Colonic mucosa (tissue), 4 donors: ENCODE measurements around the gene AFF2. TPM values are rescaled to one million over a fixed set of nuclear protein-coding genes. Genes with fewer than 3 reads are reported as not detected.

ENCODE experiments used
- DNase-seq: peaks from one replicate; pipeline ENCODE4 v3.0.0-alpha.2; 2020
- H3K27ac ChIP-seq: fragments of 200-600 bp; one replicate; pipeline ENCODE4 v1.8.0; 2021
- H3K27me3 ChIP-seq: fragments of 200-600 bp; one replicate; pipeline ENCODE4 v1.8.0; 2021
- H3K36me3 ChIP-seq: fragments of 200-600 bp; one replicate; pipeline ENCODE4 v1.8.0; 2021
- H3K4me1 ChIP-seq: fragments of 200-600 bp; one replicate; pipeline ENCODE4 v1.8.0; 2021; ENCODE audit warnings: mild to moderate bottlenecking
- H3K4me3 ChIP-seq: fragments of 200-600 bp; one replicate; pipeline ENCODE4 v1.8.0; 2021
- H3K9ac ChIP-seq, 2 donors: one replicate each; pipeline ENCODE4 v1.7.0; 2013; ENCODE audit warnings: control low read depth in 2 of 2, low read depth in 2 of 2, low read length in 2 of 2
- H3K9me3 ChIP-seq: fragments of 200-600 bp; one replicate; pipeline ENCODE4 v1.8.0; 2021
- CTCF ChIP-seq: fragments of 200-600 bp; IDR thresholded peaks from one replicate; pipeline ENCODE4 v1.8.0; 2022; ENCODE audit warnings: antibody characterized with exemption, mild to moderate bottlenecking
- intact Hi-C: fragments of 100-400 bp; cut with DNase I; formaldehyde crosslinking; loops from one replicate; pipeline ENCODE4 v1.14.1; 2022
- total RNA-seq, 2 donors: library from RNA; stranded (reverse); fragmentation: NEBNext Ultra II Directional in 1 of 2; extraction: Animal tissue kit (Norgen Biotek cat#: 25700) in 1 of 2; gene quantifications; one replicate each; pipeline ENCODE4 v1.2.1, GENCODE V29; 2021
- donor health status: healthy.
- donor health status: DM: no; HTN: no; CAD: no.
- donor health status: DM: no; HTN: no; CAD: no.

Gene AFF2
- total RNA-seq, 2 donors from 2014 or later, result 0.05 to 0.12 TPM

- H3K4me1 ChIP-seq, result no peaks in the 10 kb centered on the region
- intact Hi-C loops, result no loop called here
Measured at GRCh38 chrX:148956352-148956751, 455.9 kb downstream of the AFF2 start.

GRCh38 chrX:148958901-148959300 is 458.5 kb downstream of the AFF2 start:
- no peak overlapping the region for H3K4me3 ChIP-seq
- intact Hi-C loops, result no loop called here
- no peaks in the 10 kb centered on the region for H3K9me3 ChIP-seq
- no peaks in the 10 kb centered on the region for H3K4me1 ChIP-seq
- H3K27ac ChIP-seq, result no peak overlapping the region
- H3K9ac ChIP-seq, result no peak overlapping the region
- no peaks in the 10 kb centered on the region for H3K36me3 ChIP-seq
- H3K27me3 ChIP-seq, result no peaks in the 10 kb centered on the region
- no peak for DNase-seq
- TF ChIP-seq CTCF, result no peak

More at GRCh38 chrX:148956352-148956751, 455.9 kb downstream of the AFF2 start:
- TF ChIP-seq CTCF, result no peak
- Histone ChIP-seq H3K36me3 (no peaks in the 10 kb centered on the region), H3K27me3 (no peaks in the 10 kb centered on the region), H3K27ac (no peak overlapping the region), H3K4me3 (no peak overlapping the region), H3K9me3 (no peaks in the 10 kb centered on the region), H3K9ac (no peak overlapping the region)
- no peak for DNase-seq

- DNase-seq, result no peak
- Histone ChIP-seq H3K4me3 (no peak overlapping the region), H3K36me3 (no peaks in the 10 kb centered on the region), H3K4me1 (no peaks in the 10 kb centered on the region), H3K27me3 (no peaks in the 10 kb centered on the region), H3K9me3 (no peaks in the 10 kb centered on the region), H3K9ac (no peak overlapping the region), H3K27ac (no peak overlapping the region)
- intact Hi-C loops, result no loop called here
- no peak for TF ChIP-seq CTCF
Measured at GRCh38 chrX:148960060-148960459, 459.6 kb downstream of the AFF2 start.

GRCh38 chrX:148961985-148962384 is 461.6 kb downstream of the AFF2 start:
- no peaks in the 10 kb centered on the region for H3K4me1 ChIP-seq
- no peaks in the 10 kb centered on the region for H3K27me3 ChIP-seq
- TF ChIP-seq CTCF, result no peak
- H3K27ac ChIP-seq, result no peak overlapping the region
- intact Hi-C loops, result no loop called here
- H3K9me3 ChIP-seq, result no peaks in the 10 kb centered on the region
- no peak for DNase-seq
- H3K4me3 ChIP-seq, result no peak overlapping the region
- no peak overlapping the region for H3K9ac ChIP-seq
- no peaks in the 10 kb centered on the region for H3K36me3 ChIP-seq

GRCh38 chrX:148976571-148977400 is 476.4 kb downstream of the AFF2 start:
- H3K27me3 ChIP-seq, result no peaks in the 10 kb centered on the region
- no peak overlapping the region for H3K27ac ChIP-seq
- intact Hi-C loops, result no loop called here
- TF ChIP-seq CTCF, result no peak
- H3K9me3 ChIP-seq, result no peaks in the 10 kb centered on the region
- no peaks in the 10 kb centered on the region for H3K36me3 ChIP-seq
- no peak for DNase-seq
- H3K4me3 ChIP-seq, result no peak overlapping the region
- H3K9ac ChIP-seq, result no peak overlapping the region
- no peaks in the 10 kb centered on the region for H3K4me1 ChIP-seq
